Smooth muscle cell (in vitro differentiated cells): ENCODE measurements around the gene ZSWIM8. TPM values are rescaled to one million over a fixed set of nuclear protein-coding genes. Genes with fewer than 3 reads are reported as not detected.
"Not testable (repeated sequence)": the region's sequence is repeated elsewhere in the genome, so short reads cannot be mapped to it uniquely, and the experiment has no call there.

Source experiments
- DNase-seq: peaks from one replicate; lab custom pipeline; 2025; ENCODE audit not compliant: unreplicated experiment; lab: John Stamatoyannopoulos, UW
- H2AFZ ChIP-seq: fragments of 200-600 bp; sonication (generic); 2 replicates; pipeline ENCODE4 v1.6.0; 2016; ENCODE audit warnings: antibody characterized with exemption, low read depth, mild to moderate bottlenecking
- H3F3A ChIP-seq: fragments of 200-600 bp; sonication (generic); 2 replicates; pipeline ENCODE4 v1.6.0; 2017; ENCODE audit warnings: antibody characterized with exemption, low read depth
- H3K27ac ChIP-seq: fragments of 200-600 bp; sonication (generic); 2 replicates; pipeline ENCODE4 v1.5.1; 2016; ENCODE audit warnings: low read depth, mild to moderate bottlenecking
- H3K27me3 ChIP-seq: fragments of 200-600 bp; sonication (generic); 2 replicates; pipeline ENCODE4 v1.6.1; 2016; ENCODE audit warnings: low read depth, mild to moderate bottlenecking
- H3K36me3 ChIP-seq: fragments of 200-600 bp; sonication (generic); 2 replicates; pipeline ENCODE4 v1.5.1; 2016; ENCODE audit warnings: low read depth
- H3K4me1 ChIP-seq: fragments of 200-600 bp; sonication (generic); 2 replicates; pipeline ENCODE4 v1.5.1; 2016; ENCODE audit warnings: low read depth
- H3K4me2 ChIP-seq: fragments of 200-600 bp; sonication (generic); 2 replicates; pipeline ENCODE4 v1.6.0; 2016; ENCODE audit warnings: mild to moderate bottlenecking
- H3K4me3 ChIP-seq: fragments of 200-600 bp; sonication (generic); 2 replicates; pipeline ENCODE4 v1.5.1; 2016; ENCODE audit warnings: mild to moderate bottlenecking
- H3K79me2 ChIP-seq: fragments of 200-600 bp; sonication (generic); 2 replicates; pipeline ENCODE4 v1.6.0; 2016; ENCODE audit warnings: low read depth, mild to moderate bottlenecking
- H3K9ac ChIP-seq: fragments of 200-600 bp; sonication (generic); 2 replicates; pipeline ENCODE4 v1.6.0; 2016; ENCODE audit warnings: low read depth
- H3K9me3 ChIP-seq: fragments of 200-600 bp; sonication (generic); replicated peaks from 2 replicates; pipeline ENCODE4 v1.5.1; 2016; ENCODE audit warnings: low read depth
- H4K20me1 ChIP-seq: fragments of 200-600 bp; sonication (generic); 2 replicates; pipeline ENCODE4 v1.6.0; 2016; ENCODE audit warnings: low read depth
- WGBS: methylation state at CpG from one replicate; pipeline ENCODE4 v1.1.7; 2016; ENCODE audit warnings: low lambda C conversion rate; 5-methylcytosine and 5-hydroxymethylcytosine counted together
- polyA plus RNA-seq: library from polyadenylated mRNA; unstranded; fragments of >200 nt; fragmentation: Nextera tagmentation; extraction: Ambion mirVana; gene quantifications from 2 replicates; pipeline ENCODE4 v1.2.1, GENCODE V29; 2016
- total RNA-seq: library from RNA; depleted of rRNA; stranded (reverse); fragments of >200 nt; gene quantifications from 2 replicates; pipeline ENCODE4 v1.2.3, GENCODE V29; 2014
- TF ChIP-seq, protein P1 (sequence below): fragments of 200-600 bp; sonication (generic); IDR thresholded peaks from 2 replicates; pipeline ENCODE4 v1.5.1; 2017; ENCODE audit warnings: borderline replicate concordance, mild to moderate bottlenecking, antibody characterized with exemption; ENCODE audit not compliant: insufficient read depth, poor library complexity, severe bottlenecking

ZSWIM8 gene
- total and polyA plus RNA-seq, 2 experiments from 2014 or later, result 48.3 to 83.9 TPM

DNA sequence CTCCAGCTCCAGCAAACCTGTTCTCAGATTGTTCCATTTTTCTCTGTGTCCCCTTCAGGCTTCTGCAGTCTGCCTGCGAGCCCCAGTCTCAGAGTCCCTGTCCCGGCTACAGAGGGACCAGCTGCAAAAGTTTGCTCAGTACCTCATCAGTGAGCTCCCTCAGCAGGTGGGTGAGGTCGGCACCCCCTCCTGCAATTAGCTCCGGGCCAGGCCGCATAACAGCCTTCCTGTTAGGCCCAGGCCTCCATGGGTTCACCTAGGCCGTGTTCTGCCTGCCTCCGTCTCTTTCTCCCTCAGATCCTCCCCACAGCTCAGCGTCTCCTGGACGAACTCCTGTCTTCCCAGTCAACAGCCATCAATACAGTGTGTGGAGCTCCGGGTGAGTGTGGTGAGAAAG, 4.3 kb downstream of the ZSWIM8 start:
- Histone ChIP-seq H3K9ac (no peak overlapping the region), H3K4me2 (no peak overlapping the region), H3F3A (no peaks in the 10 kb centered on the region), H2AFZ (no peak overlapping the region), H4K20me1 (peaks cover 40% of the 10 kb centered on the region), H3K27ac (no peak overlapping the region), H3K4me3 (no peak overlapping the region), H3K27me3 (no peaks in the 10 kb centered on the region), H3K9me3 (no peaks in the 10 kb centered on the region), H3K4me1 (peaks cover 4% of the 10 kb centered on the region), H3K79me2 (peaks cover 29% of the 10 kb centered on the region), H3K36me3 (peaks cover 6% of the 10 kb centered on the region)
- TF ChIP-seq, protein P1, sequence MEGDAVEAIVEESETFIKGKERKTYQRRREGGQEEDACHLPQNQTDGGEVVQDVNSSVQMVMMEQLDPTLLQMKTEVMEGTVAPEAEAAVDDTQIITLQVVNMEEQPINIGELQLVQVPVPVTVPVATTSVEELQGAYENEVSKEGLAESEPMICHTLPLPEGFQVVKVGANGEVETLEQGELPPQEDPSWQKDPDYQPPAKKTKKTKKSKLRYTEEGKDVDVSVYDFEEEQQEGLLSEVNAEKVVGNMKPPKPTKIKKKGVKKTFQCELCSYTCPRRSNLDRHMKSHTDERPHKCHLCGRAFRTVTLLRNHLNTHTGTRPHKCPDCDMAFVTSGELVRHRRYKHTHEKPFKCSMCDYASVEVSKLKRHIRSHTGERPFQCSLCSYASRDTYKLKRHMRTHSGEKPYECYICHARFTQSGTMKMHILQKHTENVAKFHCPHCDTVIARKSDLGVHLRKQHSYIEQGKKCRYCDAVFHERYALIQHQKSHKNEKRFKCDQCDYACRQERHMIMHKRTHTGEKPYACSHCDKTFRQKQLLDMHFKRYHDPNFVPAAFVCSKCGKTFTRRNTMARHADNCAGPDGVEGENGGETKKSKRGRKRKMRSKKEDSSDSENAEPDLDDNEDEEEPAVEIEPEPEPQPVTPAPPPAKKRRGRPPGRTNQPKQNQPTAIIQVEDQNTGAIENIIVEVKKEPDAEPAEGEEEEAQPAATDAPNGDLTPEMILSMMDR, result no peak
- DNase-seq, result no peak
- 98% methylated on average over 10 of the region's 10 CpGs for whole genome bisulfite sequencing

DNA sequence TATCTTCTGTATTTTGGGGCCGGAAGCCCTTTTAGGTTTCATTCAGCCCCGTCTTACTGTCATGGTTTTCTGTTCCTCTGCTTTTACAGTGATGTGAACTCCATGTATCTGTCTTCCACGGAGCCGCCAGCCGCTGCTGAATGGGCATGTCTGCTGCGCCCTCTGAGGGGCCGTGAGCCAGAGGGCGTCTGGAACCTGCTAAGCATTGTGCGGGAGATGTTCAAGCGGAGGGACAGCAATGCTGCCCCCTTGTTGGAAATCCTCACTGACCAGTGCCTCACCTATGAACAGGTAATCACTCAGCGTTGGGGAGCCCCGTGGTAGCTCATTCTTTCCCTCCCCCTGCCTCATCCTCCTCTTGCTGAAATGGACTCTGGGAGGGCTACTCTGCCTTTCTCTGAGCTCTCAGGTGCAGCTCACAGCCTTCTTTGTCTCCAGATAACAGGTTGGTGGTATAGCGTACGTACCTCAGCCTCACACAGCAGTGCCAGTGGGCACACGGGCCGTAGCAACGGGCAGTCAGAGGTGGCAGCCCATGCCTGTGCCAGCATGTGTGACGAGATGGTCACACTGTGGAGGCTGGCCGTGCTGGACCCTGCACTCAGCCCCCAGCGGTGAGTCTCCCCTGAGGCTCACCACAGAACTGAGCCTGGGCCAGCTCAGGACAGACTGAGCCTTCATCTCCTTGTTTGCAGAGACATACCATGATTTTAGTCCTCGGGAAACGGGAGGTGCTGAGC, 5.7 kb downstream of the ZSWIM8 start:
- Histone ChIP-seq H3K4me3 (no peak overlapping the region), H3K27me3 (no peaks in the 10 kb centered on the region), H3K4me2 (no peak overlapping the region), H3K4me1 (peaks cover 4% of the 10 kb centered on the region), H3K9me3 (no peaks in the 10 kb centered on the region), H3K36me3 (peaks cover 6% of the 10 kb centered on the region), H3K79me2 (peaks cover 26% of the 10 kb centered on the region), H3K27ac (no peak overlapping the region), H2AFZ (no peak overlapping the region), H3K9ac (no peak overlapping the region), H3F3A (no peaks in the 10 kb centered on the region), H4K20me1 (peaks cover 39% of the 10 kb centered on the region)
- TF ChIP-seq, protein P1, result no peak
- WGBS, result 96% methylated on average over 22 of the region's 22 CpGs
- no peak for DNase-seq

DNA sequence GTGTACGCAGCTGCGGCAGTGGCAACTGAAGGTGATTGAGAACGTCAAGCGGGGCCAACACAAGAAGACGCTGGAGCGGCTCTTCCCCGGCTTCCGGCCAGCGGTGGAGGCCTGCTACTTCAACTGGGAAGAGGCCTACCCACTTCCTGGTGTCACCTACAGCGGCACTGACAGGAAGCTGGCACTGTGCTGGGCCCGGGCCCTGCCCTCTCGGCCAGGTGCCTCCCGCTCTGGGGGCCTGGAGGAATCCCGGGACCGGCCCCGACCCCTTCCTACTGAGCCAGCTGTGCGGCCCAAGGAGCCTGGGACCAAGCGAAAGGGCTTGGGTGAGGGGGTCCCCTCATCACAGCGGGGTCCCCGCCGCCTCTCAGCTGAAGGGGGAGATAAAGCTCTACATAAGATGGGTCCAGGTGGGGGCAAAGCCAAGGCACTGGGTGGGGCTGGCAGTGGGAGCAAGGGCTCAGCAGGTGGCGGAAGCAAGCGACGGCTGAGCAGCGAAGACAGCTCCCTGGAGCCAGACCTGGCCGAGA, 6.5 kb downstream of the ZSWIM8 start:
- H3K36me3 ChIP-seq, result peaks cover 6% of the 10 kb centered on the region
- H3K4me3 ChIP-seq, result no peak overlapping the region
- H3F3A ChIP-seq, result no peaks in the 10 kb centered on the region
- H3K9me3 ChIP-seq, result no peaks in the 10 kb centered on the region
- no peaks in the 10 kb centered on the region for H3K4me1 ChIP-seq
- DNase-seq, result no peak
- peaks cover 18% of the 10 kb centered on the region for H3K79me2 ChIP-seq
- 98% methylated on average over 26 of the region's 26 CpGs for WGBS
- H3K27ac ChIP-seq, result no peak overlapping the region
- H2AFZ ChIP-seq, result no peak overlapping the region
- H3K4me2 ChIP-seq, result no peak overlapping the region
- H3K27me3 ChIP-seq, result no peaks in the 10 kb centered on the region
- TF ChIP-seq, protein P1, result no peak
- H4K20me1 ChIP-seq, result peaks cover 30% of the 10 kb centered on the region
- H3K9ac ChIP-seq, result no peak overlapping the region

DNA sequence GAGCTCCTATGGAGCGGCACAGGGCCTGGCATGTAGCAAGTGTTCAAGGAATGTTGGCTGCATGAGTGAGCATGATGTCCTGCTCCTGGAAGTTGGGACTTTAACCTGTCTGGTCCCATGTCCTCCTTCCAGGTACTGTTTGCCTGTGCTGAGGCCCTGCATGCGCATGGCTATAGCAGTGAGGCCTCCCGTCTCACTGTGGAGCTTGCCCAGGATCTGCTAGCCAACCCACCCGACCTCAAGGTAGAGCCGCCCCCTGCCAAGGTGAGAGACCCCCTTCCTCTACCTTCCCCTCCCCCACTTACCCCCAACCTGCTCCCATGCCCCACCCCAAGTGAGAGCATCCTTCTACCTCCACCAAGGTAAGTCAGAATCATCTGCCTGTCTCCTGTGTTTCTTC, 8.1 kb downstream of the ZSWIM8 start:
- no peak overlapping the region for H3K27ac ChIP-seq
- peaks cover 15% of the 10 kb centered on the region for H4K20me1 ChIP-seq
- H3K27me3 ChIP-seq, result no peaks in the 10 kb centered on the region
- H2AFZ ChIP-seq, result no peak overlapping the region
- no peak overlapping the region for H3K4me2 ChIP-seq
- no peaks in the 10 kb centered on the region for H3K4me1 ChIP-seq
- no peak overlapping the region for H3K9ac ChIP-seq
- no peaks in the 10 kb centered on the region for H3K9me3 ChIP-seq
- H3K79me2 ChIP-seq, result peaks cover 2% of the 10 kb centered on the region
- TF ChIP-seq, protein P1, result no peak
- H3K36me3 ChIP-seq, result peaks cover 6% of the 10 kb centered on the region
- H3F3A ChIP-seq, result no peaks in the 10 kb centered on the region
- no peak overlapping the region for H3K4me3 ChIP-seq
- 97% methylated on average over 5 of the region's 5 CpGs for whole genome bisulfite sequencing
- DNase-seq, result no peak

DNA sequence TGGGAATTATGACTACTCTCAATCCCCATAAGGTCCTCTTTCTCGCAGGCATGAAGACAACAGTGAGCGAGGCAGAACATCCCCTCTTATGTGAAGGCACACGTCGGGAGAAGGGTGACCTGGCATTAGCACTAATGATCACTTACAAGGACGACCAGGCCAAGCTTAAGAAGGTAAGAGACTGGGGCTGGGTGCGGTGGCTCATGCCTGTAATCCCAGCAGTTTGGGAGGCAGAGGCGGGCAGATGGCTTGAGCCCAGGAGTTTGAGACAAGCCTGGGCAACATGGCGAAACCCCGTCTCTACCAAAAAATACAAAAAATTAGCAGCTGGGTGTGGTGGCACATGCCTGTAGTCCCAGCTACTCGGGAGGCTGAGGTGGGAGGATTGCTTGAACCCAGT, 10.1 kb downstream of the ZSWIM8 start:
- H3K36me3 ChIP-seq, DNase-seq, H3K79me2 ChIP-seq, H3K9me3 ChIP-seq, H3F3A ChIP-seq, H3K4me1 ChIP-seq, H2AFZ ChIP-seq, H3K4me2 ChIP-seq, H3K27ac ChIP-seq, H3K27me3 ChIP-seq, H3K9ac ChIP-seq, H4K20me1 ChIP-seq, H3K4me3 ChIP-seq: not testable (repeated sequence)
- 97% methylated on average over 10 of the region's 10 CpGs for WGBS

DNA sequence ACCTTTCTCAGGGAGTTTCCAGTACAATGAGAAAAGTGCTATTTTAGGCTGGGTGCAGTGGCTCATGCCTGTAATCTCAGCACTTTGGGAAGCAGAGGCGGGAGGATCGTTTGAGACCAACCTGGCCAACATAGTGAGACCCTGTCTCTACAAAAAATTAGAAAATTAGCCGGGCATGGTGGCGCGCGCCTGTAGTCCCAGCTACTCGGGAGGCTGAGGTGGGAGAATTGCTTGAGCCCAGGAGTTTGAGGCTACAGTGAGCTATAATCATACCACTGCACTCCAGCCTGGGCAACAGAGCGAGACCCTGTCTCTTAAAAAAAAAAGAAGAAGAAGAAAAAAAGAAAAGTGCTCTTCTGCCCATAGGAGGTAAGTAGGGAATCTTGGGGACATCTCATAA, 10.6 kb downstream of the ZSWIM8 start:
- 98% methylated on average over 8 of the region's 8 CpGs for WGBS
- H3K4me1 ChIP-seq, H3K27ac ChIP-seq, H2AFZ ChIP-seq, H3K79me2 ChIP-seq, H3K4me3 ChIP-seq, H3K4me2 ChIP-seq, H3K27me3 ChIP-seq, H3K9ac ChIP-seq, H3K9me3 ChIP-seq, DNase-seq, H3K36me3 ChIP-seq, H4K20me1 ChIP-seq, H3F3A ChIP-seq: not testable (repeated sequence)
